Amniotic epithelial cell (primary cell): ENCODE measurements around the gene MXRA8.

ENCODE experiments used
- DNase-seq: peaks from one replicate; pipeline ENCODE4 v3.0.0-alpha.2; 2010; ENCODE audit warnings: low read depth

Gene MXRA8

DNA sequence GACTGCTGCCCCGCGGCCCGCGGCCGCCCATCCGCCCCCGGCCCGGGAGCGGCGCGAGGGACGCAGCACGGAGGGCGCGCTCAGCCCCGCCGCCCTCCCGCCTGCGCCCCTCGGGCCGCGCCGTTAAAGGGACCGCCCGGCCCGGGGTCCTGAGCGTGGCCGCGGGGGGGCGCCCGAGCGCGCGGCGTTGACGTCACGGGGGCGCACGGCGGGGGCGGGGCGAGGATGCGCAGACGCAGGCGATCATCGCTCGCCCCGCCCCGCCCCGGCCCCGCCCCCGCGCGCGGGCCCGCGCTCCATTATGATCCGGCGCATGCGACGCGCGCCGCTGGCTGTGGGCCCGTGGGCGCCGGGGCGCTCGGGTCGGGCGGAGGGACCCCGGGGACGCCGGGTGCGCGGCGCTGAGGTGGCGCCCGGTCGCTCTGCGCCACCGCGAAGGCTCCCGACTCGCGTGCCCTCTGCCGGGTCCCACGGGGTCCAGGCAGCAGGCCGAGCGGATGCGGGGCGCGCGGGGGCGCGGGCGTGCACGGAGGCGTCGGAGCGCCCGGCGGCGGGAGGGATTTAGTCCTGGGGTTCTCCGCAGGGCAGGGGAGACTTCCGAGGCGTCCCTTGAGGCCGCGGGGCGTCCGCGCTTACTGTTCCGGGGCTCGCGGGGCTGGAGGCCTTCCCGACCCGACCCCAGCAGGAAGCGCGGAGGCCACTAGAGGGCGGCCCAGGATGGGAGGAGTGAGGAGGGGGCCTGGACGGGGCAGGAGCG lies 8.9 kb downstream of the MXRA8 start, which contains the start of gene DVL1:
Gene DVL1 (minus strand): TSS at position 163 of the 757 bp plus-strand sequence. CDS start 353 bp downstream, outside the sequence.
- peak; percentile 63 for DNase-seq

GRCh38 chr1:1348420-1349255 lies 9.7 kb downstream of the MXRA8 start:
- peak; percentile 45 for DNase-seq

- DNase-seq = no peak
These were observed 10.5 kb downstream of the MXRA8 start for GRCh38 chr1:1347663-1348419.

- no peak for DNase-seq
These were observed 11.2 kb downstream of the MXRA8 start for GRCh38 chr1:1347026-1347595.

DNA sequence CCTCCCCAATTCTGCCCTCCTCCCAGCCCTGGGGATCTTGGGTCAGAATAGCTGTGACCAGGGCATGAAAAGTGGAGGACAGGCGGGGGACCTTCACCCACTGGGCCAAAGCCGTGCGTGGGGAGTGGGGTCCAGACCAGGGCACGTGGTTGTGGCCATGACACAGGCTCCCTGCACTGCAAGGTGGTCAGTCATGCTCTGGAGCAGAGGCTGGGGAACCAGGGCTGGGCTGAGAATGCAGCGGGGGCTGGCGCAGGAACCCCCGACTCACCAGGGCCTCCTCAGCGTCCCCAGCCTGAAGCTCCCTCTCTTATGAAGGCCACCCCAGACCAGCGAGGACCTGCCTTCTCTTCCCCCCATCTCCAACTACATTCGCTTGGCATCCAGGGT lies 11.9 kb downstream of the MXRA8 start:
- DNase-seq = no peak

DNA sequence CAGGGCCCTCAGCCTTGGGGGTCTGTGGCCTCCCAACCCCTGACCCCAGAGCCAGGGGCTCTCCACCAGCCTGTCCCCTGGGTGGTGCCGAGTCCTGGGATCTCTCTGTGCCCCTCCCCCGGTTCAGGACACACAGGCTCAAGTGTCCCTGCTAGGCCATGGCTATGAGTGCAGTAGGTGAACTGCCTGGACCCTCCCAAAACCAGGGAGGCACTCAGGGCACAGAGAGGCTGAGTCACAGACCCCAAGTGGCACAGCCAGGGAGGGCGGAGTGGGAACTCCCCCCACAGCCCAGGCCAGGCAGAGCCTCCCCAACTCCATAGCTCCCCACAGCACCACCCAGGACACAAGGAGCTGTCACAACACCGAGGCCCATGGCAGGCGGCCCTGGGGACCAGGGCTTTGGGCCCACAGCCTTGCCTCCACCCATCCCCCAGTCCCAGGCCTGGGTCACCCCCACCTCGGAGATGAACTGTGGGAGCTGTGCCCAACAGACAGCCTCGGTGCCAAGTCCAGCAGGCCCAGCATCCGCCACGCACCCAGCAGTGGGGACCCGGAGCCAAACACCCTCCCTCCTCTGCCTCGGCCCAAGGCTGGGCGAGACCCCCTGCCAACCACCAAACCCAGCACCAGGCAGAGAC lies 12.4 kb downstream of the MXRA8 start:
- DNase-seq = no peak

DNA sequence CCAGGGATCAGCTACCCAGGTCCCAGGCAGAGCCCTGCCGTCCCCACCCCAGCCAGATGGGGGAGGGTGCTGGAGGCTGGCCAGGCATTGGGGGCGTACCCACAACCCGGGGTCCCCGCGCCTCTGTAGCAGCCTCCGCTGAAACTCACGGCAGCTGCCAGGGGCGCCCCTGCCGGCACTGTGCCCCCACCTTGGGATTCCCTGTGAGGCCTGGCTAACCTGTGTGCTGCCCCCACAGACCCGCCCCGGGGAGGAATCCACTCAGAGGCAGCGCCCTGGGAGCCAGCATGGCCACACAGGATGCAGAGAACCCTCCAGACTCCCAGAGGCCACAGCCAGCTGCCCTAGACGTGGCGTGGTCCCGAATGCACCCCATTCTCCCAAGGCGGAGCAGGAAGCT lies 13.0 kb downstream of the MXRA8 start:
- no peak for DNase-seq

- DNase-seq = peak; percentile 78
These were observed 13.5 kb downstream of the MXRA8 start for GRCh38 chr1:1344655-1345361.

GRCh38 chr1:1343811-1344421 lies 14.4 kb downstream of the MXRA8 start:
- DNase-seq = no peak

DNA sequence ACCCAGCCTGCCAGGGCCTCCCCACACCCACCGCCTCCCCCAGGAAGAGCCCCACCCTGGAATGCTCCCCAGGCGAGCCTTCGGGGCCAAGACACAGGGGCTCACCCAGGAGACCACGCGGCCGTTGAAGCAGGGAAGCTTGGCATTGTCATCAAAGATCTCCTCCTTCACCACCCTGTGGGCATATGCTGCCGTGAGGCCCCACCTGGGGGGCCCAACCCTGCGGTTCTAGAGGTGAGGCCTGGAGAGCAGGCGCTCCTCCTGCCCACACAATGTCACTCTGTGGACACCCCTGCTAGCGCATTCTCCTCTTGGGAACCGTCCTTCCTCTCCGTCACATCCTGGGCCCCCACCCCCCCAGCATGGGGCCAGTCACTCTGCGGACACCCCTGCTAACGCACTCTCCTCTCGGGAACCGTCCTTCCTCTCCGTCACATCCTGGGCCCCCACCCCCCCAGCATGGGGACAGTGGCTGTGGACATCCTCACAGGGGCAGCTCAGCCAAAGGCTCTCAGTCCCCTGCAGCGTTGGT lies 15.7 kb downstream of the MXRA8 start:
- no peak for DNase-seq

- no peak for DNase-seq
These were observed 16.2 kb downstream of the MXRA8 start for GRCh38 chr1:1342061-1342562.

DNA sequence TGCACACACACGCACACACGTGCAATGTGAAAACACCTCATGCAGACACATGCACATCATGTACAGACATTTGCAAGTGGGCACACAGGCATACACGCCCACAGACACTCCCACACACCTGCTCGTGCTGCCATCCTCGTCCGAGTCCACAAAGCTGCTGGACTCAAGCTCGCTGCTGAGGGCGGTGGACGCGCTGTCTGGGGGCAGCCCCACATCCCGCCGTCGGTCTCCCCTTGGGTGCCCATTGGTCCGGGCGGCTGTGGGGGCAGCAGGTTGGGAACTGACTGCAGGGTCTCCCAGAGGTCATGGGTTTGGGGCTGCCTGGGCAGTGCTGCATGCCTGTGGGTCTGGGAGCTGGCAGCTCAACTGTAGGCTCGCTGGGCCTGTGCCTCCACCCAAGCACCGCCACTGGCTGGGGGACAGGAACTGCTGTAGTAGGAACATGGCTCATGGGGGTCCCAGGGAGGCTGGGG lies 16.8 kb downstream of the MXRA8 start:
- no peak for DNase-seq

GRCh38 chr1:1340791-1341548 lies 17.4 kb downstream of the MXRA8 start:
- DNase-seq = no peak

GRCh38 chr1:1340185-1340584 lies 18.2 kb downstream of the MXRA8 start:
- no peak for DNase-seq

- no peak for DNase-seq
These were observed 20.1 kb downstream of the MXRA8 start for GRCh38 chr1:1338278-1338677.

DNA sequence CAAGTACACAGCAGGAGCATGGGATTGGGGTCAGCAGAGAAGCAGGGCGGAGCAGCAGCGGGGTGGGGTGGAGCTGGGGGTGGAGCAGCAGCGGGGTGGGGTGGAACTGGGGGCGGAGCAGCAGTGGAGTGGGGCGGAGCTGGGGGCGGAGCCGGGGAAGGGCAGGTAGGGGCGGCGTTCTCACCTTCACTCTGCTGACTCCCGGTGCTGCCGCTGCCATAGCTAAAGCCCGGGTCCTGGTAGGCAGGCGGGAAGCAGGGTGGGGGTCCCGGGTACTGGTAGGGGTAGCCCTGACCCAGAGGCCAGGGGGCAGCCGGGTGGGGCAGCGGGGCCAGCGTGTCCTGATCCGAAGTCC lies 20.6 kb downstream of the MXRA8 start:
- DNase-seq = no peak

DNA sequence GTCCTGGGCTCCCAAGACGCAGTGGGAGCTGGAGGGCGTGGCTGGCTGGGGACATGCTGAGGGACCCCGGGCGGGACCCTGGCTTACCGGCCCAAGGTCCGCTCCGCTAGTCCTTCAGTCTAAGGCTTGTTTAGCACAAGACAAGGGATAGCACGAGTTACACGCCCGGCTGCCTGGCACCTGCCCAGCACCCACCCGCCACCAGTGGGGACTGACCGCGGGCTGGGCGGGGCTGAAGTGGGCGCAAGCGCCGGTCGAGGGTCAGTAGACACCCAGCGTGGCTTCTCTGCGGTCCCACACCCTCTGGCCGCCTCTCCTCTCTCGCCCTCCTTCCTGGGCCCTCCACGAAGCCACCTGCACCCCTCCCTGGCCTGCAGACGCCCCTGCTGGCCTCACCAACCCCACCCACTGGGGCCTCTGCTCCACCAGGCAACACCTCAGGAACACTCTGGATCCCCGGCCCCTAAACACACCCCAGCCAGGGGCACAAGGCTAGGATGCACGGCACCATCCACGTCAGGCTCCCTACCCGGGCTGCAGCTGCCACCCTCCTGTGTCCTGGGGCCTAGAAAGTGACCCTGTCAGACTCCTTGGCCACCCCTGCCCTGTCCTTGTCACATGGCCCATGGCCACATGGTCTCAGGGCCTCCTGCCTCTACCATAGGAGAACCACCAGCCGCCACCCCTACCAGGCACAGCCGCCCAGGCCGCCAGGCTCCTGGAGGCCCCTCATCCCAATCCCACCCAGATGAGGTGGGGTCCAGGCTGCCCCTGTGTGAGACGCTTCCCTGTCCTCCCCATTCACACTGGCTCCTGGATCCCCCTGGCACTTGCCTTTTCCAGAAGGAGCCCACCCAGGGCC lies 21.2 kb downstream of the MXRA8 start:
- DNase-seq = no peak

DNA sequence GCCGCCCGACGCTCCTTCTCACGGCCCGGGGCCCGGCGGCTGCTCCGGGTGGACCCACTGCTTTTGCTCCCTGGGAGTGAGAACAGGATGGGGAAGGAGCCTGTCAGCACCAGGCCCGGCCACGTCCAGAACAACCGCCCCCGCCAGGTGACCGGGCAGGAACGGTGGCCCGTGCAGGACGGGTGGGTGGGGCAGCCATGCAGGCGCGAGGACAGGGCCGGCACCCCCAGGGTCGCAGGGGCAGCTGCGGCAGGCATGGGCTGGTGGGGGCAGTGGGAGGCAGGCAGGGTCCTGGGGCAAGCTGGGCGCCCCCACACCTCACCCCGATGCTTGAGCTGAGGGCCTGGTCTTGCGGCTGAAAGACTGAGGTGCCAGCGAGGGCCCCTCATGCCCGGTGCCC lies 21.9 kb downstream of the MXRA8 start:
- no peak for DNase-seq
